ENCODE results near the gene TOPBP1. TPM values are rescaled to one million over a fixed set of nuclear protein-coding genes. Genes with fewer than 3 reads are reported as not detected.

TOPBP1 gene
- total and polyA plus RNA-seq, 2 experiments from 2014 or later: 15.8 to 42.2 TPM

DNA sequence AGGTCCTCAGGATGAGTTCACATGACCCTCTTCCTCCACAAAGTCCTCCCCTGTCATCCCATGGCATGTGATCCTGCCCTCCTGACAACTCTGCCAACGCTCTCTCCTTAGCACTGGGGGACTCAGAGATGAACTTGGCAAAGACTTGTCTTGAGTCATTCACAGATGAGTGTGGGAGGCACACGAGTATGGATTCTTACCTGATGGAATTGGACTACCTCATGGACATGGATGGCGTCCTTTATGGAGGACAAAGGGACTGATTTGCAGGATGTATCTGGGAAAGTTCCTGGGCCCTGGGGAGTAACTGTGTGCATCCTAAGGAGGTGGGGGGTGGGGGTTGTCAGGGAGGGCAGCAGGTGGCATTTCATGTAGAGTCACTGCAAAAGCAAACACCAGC, 38.2 kb upstream of the TOPBP1 start (continued):
- TF ChIP-seq STAT1 (IDR thresholded peaks at IDR 0.05; ENCODE audit: unreplicated experiment) (no peak), ZNF114 (CRISPR knock-in tag; IDR thresholded peaks at IDR 0.05) (no peak), EZH2phosphoT487 (IDR thresholded peaks at IDR 0.05; ENCODE audit: unreplicated experiment) (no peak), NANOG (IDR thresholded peaks at IDR 0.05; ENCODE audit: borderline replicate concordance) (no peak)

DNA sequence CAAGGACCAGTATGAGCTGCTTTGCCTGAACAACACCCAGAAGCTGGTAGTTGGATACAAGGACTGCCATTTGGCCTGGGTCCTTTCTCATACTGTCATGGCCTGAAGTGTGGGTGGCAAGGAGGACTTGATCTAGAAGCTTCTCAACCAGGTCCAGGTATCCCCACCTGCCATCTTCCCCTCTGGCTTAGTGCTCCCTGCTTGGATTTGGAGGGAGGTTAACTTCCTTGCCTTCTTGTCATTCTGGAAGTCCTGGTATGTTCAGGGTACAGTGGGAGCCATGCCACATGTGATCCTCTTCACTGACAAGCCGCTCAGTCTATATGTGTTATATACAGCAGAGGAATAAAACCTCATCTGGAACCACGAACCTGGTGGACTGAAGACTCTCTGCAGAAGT, 37.7 kb upstream of the TOPBP1 start:
- Histone ChIP-seq H3K4me3 (no peak overlapping the region), H3F3A (replicated peaks; ENCODE audit: low read depth) (no peaks in the 10 kb centered on the region), H3K36me3 (ENCODE audit: insufficient read depth) (no peaks in the 10 kb centered on the region), H3K27me3 (ENCODE audit: insufficient read depth) (no peaks in the 10 kb centered on the region), H2AFZ (no peak overlapping the region), H3K9me2 (ENCODE audit: insufficient read depth) (no peaks in the 10 kb centered on the region; the same call in 1 of the 2 replicates), H3K79me2 (replicated peaks; ENCODE audit: insufficient read depth) (no peaks in the 10 kb centered on the region), H3K4me1 (ENCODE audit: insufficient read depth) (no peaks in the 10 kb centered on the region), H4K20me1 (replicated peaks; ENCODE audit: insufficient read depth) (no peaks in the 10 kb centered on the region), H3K4me2 (no peak overlapping the region), H3K27ac (ENCODE audit: low read depth) (no peak overlapping the region)
- H3K4me3 Mint-ChIP-seq: no peak overlapping the region
- TF ChIP-seq EZH2phosphoT487 (IDR thresholded peaks at IDR 0.05; ENCODE audit: unreplicated experiment) (no peak), EZH2 (IDR thresholded peaks at IDR 0.05; ENCODE audit: low read depth, unreplicated experiment) (no peak), POLR2AphosphoS5 (IDR thresholded peaks at IDR 0.05; ENCODE audit: low read depth) (no peak), ZNF331 (CRISPR knock-in tag; IDR thresholded peaks at IDR 0.05; ENCODE audit: low read depth) (no peak), STAT1 (IDR thresholded peaks at IDR 0.05; ENCODE audit: unreplicated experiment) (no peak)
- TF ChIP-seq, protein P1, sequence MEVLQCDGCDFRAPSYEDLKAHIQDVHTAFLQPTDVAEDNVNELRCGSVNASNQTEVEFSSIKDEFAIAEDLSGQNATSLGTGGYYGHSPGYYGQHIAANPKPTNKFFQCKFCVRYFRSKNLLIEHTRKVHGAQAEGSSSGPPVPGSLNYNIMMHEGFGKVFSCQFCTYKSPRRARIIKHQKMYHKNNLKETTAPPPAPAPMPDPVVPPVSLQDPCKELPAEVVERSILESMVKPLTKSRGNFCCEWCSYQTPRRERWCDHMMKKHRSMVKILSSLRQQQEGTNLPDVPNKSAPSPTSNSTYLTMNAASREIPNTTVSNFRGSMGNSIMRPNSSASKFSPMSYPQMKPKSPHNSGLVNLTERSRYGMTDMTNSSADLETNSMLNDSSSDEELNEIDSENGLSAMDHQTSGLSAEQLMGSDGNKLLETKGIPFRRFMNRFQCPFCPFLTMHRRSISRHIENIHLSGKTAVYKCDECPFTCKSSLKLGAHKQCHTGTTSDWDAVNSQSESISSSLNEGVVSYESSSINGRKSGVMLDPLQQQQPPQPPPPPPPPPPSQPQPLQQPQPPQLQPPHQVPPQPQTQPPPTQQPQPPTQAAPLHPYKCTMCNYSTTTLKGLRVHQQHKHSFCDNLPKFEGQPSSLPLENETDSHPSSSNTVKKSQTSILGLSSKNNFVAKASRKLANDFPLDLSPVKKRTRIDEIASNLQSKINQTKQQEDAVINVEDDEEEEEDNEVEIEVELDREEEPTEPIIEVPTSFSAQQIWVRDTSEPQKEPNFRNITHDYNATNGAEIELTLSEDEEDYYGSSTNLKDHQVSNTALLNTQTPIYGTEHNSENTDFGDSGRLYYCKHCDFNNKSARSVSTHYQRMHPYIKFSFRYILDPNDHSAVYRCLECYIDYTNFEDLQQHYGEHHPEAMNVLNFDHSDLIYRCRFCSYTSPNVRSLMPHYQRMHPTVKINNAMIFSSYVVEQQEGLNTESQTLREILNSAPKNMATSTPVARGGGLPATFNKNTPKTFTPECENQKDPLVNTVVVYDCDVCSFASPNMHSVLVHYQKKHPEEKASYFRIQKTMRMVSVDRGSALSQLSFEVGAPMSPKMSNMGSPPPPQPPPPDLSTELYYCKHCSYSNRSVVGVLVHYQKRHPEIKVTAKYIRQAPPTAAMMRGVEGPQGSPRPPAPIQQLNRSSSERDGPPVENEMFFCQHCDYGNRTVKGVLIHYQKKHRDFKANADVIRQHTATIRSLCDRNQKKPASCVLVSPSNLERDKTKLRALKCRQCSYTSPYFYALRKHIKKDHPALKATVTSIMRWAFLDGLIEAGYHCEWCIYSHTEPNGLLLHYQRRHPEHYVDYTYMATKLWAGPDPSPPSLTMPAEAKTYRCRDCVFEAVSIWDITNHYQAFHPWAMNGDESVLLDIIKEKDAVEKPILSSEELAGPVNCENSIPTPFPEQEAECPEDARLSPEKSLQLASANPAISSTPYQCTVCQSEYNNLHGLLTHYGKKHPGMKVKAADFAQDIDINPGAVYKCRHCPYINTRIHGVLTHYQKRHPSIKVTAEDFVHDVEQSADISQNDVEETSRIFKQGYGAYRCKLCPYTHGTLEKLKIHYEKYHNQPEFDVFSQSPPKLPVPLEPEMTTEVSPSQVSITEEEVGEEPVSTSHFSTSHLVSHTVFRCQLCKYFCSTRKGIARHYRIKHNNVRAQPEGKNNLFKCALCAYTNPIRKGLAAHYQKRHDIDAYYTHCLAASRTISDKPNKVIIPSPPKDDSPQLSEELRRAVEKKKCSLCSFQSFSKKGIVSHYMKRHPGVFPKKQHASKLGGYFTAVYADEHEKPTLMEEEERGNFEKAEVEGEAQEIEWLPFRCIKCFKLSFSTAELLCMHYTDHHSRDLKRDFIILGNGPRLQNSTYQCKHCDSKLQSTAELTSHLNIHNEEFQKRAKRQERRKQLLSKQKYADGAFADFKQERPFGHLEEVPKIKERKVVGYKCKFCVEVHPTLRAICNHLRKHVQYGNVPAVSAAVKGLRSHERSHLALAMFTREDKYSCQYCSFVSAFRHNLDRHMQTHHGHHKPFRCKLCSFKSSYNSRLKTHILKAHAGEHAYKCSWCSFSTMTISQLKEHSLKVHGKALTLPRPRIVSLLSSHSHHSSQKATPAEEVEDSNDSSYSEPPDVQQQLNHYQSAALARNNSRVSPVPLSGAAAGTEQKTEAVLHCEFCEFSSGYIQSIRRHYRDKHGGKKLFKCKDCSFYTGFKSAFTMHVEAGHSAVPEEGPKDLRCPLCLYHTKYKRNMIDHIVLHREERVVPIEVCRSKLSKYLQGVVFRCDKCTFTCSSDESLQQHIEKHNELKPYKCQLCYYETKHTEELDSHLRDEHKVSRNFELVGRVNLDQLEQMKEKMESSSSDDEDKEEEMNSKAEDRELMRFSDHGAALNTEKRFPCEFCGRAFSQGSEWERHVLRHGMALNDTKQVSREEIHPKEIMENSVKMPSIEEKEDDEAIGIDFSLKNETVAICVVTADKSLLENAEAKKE (CRISPR knock-in tag; IDR thresholded peaks at IDR 0.05): no peak
- DNase-seq (ENCODE audit: low spot score) (no peak), ATAC-seq (no peak)
- no peaks in the 10 kb centered on the region for H3K36me3 Mint-ChIP-seq (ENCODE audit: low read depth)
- no peaks in the 10 kb centered on the region for H3K27me3 Mint-ChIP-seq (ENCODE audit: insufficient read depth, low read depth, poor library complexity)
- peaks cover 10% of the 10 kb centered on the region; the same call in 2 of the 3 replicates for H3K9me3 Mint-ChIP-seq
- H3K4me1 Mint-ChIP-seq: no peaks in the 10 kb centered on the region
- no peak overlapping the region for H3K27ac Mint-ChIP-seq
